Ectodermal cell (in vitro differentiated cells): Measurements from ENCODE around the gene C2orf92.
"Not testable (repeated sequence)": the region's sequence is repeated elsewhere in the genome, so short reads cannot be mapped to it uniquely, and the experiment has no call there.

ENCODE experiments used
- H3K27ac ChIP-seq: 2 replicates; pipeline ENCODE4 v1.7.0; 2013; ENCODE audit warnings: mild to moderate bottlenecking, low read depth, low read length; ENCODE audit not compliant: insufficient read depth, poor library complexity, severe bottlenecking
- H3K27me3 ChIP-seq: 2 replicates; pipeline ENCODE4 v1.7.0; 2013; ENCODE audit warnings: mild to moderate bottlenecking, low read length; ENCODE audit not compliant: insufficient read depth, control insufficient read depth, poor library complexity, severe bottlenecking
- H3K36me3 ChIP-seq: one replicate; pipeline ENCODE4 v1.7.0; 2013; ENCODE audit warnings: low read length; ENCODE audit not compliant: control insufficient read depth, insufficient read depth
- H3K4me1 ChIP-seq: one replicate; pipeline ENCODE4 v1.7.0; 2013; ENCODE audit warnings: low read length; ENCODE audit not compliant: control insufficient read depth, insufficient read depth
- H3K4me3 ChIP-seq: 2 replicates; pipeline ENCODE4 v1.7.0; 2013; ENCODE audit warnings: low read depth, low read length, control low read depth; ENCODE audit not compliant: insufficient read depth
- H3K9me3 ChIP-seq: 2 replicates; pipeline ENCODE4 v1.7.0; 2013; ENCODE audit warnings: mild to moderate bottlenecking, low read length, moderate library complexity; ENCODE audit not compliant: control insufficient read depth
- WGBS, 2 experiments: methylation state at CpG; one replicate each; pipeline ENCODE4 v1.1.7; 2013; ENCODE audit warnings: missing lambda C conversion rate in 2 of 2; 5-methylcytosine and 5-hydroxymethylcytosine counted together

C2orf92 gene

DNA sequence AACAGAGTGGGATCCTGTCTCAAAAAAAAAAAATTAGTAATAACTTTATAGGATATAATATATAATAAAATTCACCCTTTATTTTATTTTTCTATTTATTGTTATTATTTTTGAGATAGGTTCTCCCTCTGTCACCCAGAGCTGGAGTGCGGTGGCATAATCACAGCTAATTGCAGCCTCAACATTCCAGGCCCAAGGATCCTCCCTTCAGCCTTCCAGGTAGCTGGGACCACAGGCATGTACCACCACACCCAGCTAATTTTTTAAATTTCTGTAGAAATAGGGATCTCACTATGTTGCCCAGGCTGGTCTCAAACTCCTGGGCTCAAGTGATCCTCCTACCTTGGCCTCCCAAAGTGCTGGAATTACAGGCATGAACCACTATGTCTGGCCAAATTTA, 958 bp downstream of the C2orf92 start:
- no peaks in the 10 kb centered on the region for H3K36me3 ChIP-seq
- H3K9me3 ChIP-seq: no peaks in the 10 kb centered on the region
- WGBS, 2 experiments: 100% methylated on average over 1 of the region's 1 CpG
- no peaks in the 10 kb centered on the region for H3K4me1 ChIP-seq
- no peaks in the 10 kb centered on the region for H3K27me3 ChIP-seq
- H3K27ac ChIP-seq: no peak overlapping the region
- H3K4me3 ChIP-seq: no peak overlapping the region

DNA sequence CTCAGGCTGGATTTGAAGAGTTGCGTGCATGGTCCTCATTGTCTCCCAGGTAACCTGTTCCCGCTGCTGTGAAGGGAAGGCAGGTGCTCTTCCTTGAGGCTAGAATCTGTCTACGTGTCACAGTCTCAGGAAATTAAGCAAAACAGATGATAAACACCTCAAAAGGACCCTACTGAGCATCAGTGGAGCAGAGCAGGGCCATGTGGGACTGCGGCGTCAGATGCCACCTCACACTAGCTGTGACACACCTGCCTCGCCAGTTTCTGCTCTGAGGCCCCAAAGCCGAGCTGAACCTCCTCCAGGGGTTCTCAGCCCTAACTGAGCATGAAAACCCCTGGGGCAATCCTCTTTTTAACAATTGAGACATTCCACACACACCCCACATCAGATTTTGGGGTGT, 2.0 kb downstream of the C2orf92 start:
- H3K9me3 ChIP-seq: no peaks in the 10 kb centered on the region
- no peak overlapping the region for H3K27ac ChIP-seq
- 89 to 94% methylated on average over 7 of the region's 7 CpGs for WGBS, 2 experiments
- H3K36me3 ChIP-seq: no peaks in the 10 kb centered on the region
- no peaks in the 10 kb centered on the region for H3K4me1 ChIP-seq
- H3K4me3 ChIP-seq: no peak overlapping the region
- no peaks in the 10 kb centered on the region for H3K27me3 ChIP-seq

DNA sequence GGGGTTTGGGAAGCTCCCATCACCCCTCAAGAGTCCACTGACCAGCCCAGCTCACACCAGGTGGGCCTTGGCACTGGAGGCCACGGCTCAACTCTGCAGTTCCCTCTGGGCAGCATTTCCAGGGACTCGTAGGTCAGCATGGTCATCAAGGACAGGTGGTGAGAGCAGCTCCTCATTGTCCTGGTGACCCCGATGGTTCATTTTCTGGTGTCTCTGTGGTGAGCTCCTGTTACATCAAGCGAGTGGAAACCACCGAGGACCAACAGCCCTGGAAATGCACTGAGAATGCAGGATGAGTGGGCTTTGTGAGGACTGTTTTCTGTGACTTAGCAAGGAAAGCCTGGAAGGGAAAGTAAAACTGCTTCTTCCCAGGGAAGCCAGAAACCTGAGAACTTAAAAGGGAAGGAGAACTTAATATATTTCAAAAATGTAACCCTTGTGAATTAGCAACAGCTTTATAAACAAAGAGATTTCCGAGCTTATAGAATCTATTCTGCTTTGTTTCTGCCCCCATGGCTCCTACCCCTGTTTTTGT, 3.2 kb downstream of the C2orf92 start:
- not testable (repeated sequence) for H3K9me3 ChIP-seq, H3K4me1 ChIP-seq, H3K36me3 ChIP-seq, H3K27me3 ChIP-seq, H3K4me3 ChIP-seq, H3K27ac ChIP-seq
- 90 to 95% methylated on average over 5 of the region's 6 CpGs for WGBS, 2 experiments

DNA sequence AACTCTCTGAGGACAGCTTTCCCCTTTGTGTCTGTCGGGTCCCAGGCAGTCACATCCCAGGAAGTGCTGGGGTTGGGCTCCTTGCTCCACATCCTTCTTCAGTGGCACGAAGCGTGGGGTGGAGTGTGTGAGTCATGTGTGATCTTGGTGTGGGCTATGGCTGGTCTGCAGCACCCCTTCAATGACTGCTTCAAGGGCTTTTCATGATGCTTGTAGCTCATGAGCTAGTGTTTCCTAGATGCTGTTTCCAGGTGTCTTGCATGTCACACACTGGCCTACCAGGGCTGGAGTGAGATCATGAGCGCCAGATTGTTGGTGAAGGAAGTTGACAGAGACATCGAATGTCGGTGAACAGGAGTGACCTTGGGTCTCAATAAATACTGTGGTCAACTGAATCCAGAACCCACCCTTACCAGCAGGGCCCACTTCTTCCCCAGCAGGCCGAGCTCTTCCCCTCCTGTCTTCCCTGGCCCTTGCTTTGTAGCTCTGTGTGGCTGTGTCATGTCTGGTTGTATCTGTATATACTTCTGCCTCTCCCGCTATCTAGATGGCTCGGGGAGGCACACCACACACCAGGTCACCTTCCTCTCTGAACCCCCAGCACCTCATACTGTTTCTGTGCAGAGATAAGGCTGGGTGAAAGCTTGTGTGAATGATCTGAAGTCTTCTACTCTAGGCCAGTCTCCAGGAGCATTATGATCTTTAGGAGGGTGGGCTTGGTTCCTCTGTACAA, 3.8 kb downstream of the C2orf92 start:
- Histone ChIP-seq H3K4me1 (no peaks in the 10 kb centered on the region), H3K27me3 (no peaks in the 10 kb centered on the region), H3K27ac (no peak overlapping the region), H3K9me3 (no peaks in the 10 kb centered on the region), H3K36me3 (no peaks in the 10 kb centered on the region), H3K4me3 (no peak overlapping the region)
- 90 to 97% methylated on average over 9 of the region's 9 CpGs for WGBS, 2 experiments

DNA sequence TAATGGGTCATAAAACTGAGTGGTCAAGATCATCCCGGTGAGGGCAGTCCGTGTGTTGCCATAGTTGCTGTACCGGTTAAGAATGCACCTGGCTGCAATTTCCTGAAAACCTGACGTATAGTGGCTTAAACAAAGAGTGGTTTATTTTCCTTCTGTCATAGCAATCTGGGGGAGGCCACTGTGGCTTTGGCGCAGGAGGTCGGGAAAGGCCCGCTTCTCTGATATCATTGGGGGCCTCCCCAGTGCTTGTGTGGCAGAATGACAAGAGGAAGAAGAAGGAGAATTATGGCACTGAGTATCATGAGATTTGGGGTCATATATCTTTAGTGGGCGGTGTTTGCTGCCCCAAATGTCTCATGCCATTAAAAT, 4.4 kb downstream of the C2orf92 start:
- Histone ChIP-seq H3K9me3 (no peaks in the 10 kb centered on the region), H3K4me1 (no peaks in the 10 kb centered on the region), H3K36me3 (no peaks in the 10 kb centered on the region), H3K27ac (no peak overlapping the region), H3K4me3 (no peak overlapping the region), H3K27me3 (no peaks in the 10 kb centered on the region)
- 93 to 96% methylated on average over 8 of the region's 8 CpGs for WGBS, 2 experiments

DNA sequence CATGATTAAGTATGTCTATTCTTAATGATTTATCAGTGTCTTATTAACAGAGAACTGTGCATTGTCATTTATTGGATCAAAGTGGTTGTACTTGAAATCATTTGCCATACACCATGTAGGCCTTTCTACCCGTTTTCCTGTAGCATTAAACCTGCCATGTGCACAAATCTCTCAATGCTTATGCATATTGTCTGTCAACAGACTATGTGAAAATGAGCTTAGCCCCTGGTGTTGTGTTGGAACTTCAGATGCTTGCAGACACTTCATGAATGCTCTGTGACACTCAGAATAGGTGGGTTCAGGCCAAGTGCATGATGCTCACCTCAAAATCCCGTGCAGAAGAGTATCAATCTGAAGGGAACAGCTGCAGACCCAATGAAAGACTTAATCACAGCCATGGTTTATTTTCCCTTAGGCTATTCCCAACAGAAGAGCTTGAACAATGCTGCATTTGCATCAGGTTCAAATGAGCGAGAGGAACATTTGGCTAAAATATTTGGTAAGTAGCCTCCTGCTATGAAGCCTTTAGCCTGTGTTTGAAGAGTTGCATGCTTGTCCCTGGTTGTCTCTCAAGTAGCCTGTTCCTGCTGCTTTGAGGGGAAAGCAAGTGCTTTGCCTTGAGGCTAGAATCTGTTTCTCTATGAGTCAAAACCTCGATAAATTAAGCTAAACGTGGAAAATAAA, 6.1 kb downstream of the C2orf92 start:
- Histone ChIP-seq H3K27me3 (no peaks in the 10 kb centered on the region), H3K4me1 (no peaks in the 10 kb centered on the region), H3K27ac (no peak overlapping the region), H3K4me3 (no peak overlapping the region), H3K9me3 (no peaks in the 10 kb centered on the region), H3K36me3 (no peaks in the 10 kb centered on the region)
- WGBS, 2 experiments: 62 to 70% methylated on average over 5 of the region's 5 CpGs

DNA sequence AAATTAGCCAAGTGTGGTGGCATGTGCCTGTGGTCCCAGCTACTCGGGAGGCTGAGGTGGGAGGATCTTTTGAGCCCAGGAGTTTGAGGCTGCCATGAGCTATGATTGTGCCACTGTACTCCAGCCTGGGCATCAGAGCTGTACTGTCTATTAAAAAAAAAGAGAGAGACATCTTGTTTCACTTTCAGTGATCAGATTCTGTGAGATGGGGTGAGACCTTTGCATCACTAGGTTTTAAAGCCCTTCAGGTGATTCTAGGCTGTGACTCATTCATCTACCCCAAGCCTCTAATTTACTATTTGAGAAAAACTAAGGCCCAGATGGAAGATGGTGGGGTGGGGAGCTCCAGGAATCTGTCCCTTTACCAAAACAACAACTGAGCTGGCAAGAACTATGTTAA, 7.1 kb downstream of the C2orf92 start:
- no peak overlapping the region for H3K4me3 ChIP-seq
- no peaks in the 10 kb centered on the region for H3K4me1 ChIP-seq
- no peak overlapping the region for H3K27ac ChIP-seq
- no peaks in the 10 kb centered on the region for H3K9me3 ChIP-seq
- H3K27me3 ChIP-seq: no peaks in the 10 kb centered on the region
- 88 to 94% methylated on average over 1 of the region's 1 CpG for WGBS, 2 experiments
- no peaks in the 10 kb centered on the region for H3K36me3 ChIP-seq

DNA sequence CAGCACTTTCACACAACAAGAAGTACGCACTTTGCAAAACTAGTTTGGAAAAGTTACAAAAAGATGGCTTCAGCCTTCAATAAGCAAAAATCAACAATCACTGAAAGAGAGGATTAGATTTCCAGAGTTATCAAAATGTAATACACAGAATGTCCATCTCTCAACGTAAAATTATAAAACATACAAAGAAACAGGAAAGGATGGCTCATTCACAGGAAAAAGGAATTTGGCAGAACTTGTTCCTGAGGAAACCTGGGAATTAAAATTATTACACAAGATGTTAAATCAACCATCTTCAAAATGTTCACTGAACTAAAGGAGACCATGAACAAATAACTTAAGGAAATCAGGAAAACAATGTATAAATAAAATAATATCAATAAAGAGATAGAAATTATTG, 8.0 kb downstream of the C2orf92 start:
- Histone ChIP-seq H3K36me3 (no peaks in the 10 kb centered on the region), H3K9me3 (no peaks in the 10 kb centered on the region), H3K27ac (no peak overlapping the region), H3K4me3 (no peak overlapping the region), H3K4me1 (no peaks in the 10 kb centered on the region), H3K27me3 (no peaks in the 10 kb centered on the region)
- WGBS, 2 experiments: 97 to 99% methylated on average over 2 of the region's 2 CpGs

DNA sequence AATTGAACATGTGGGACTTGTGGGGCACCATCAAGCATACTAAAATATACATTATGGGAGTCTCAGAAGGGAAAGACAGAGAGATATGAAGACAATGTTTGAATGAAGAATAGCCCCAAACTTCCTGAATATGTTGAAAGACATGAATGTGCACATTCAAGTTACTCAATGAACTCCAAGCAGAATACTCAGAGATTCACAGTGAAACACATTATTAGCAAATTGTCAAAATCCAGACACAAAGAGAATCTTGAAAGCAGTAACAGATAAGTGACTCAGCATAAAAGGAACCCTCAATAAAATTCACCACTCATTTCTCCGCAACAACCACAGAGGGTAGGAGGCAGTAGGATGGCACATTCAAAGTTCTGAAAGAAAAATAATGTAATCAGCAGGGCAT, 8.8 kb downstream of the C2orf92 start:
- WGBS, 2 experiments: 83 to 86% methylated on average over 1 of the region's 1 CpG
- H3K9me3 ChIP-seq: no peaks in the 10 kb centered on the region
- no peaks in the 10 kb centered on the region for H3K36me3 ChIP-seq
- H3K4me1 ChIP-seq: no peaks in the 10 kb centered on the region
- H3K27ac ChIP-seq: no peak overlapping the region
- no peaks in the 10 kb centered on the region for H3K27me3 ChIP-seq
- H3K4me3 ChIP-seq: no peak overlapping the region

DNA sequence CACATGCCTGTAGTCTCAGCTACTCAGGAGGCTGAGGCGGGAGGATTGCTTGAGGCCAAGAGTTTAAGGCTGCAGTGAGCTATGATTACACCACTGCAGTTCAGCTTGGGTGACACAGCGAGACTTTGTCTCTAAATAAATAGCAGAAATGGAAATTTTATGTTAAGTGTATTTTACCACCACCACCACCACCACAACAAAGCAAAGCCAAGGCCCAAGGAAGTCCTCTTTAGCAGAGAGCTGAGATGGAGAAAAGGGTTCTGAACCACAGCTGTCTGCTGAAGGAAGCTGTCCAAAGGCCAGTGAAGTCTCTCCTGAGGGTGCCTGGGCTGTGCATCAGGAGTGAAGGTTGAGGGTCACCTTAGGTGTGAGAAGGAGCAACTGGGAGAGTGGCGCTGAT, 17.7 kb downstream of the C2orf92 start:
- H3K27ac ChIP-seq, H3K36me3 ChIP-seq: not testable (repeated sequence)

More for the DNA sequence above, 17.7 kb downstream of the C2orf92 start:
- not testable (repeated sequence) for H3K9me3 ChIP-seq, H3K27me3 ChIP-seq, H3K4me1 ChIP-seq, H3K4me3 ChIP-seq
- WGBS, 2 experiments: 91 to 96% methylated on average over 1 of the region's 3 CpGs
